Stimulated activated CD4-positive, alpha-beta T cell treated with anti-CD3 and anti-CD28 coated beads, Interleukin-1b, Interleukin-23, amount 100 ng/mL, for 4 hours (primary cell): Measurements from ENCODE around the gene CCDC126.
"Not testable (repeated sequence)": the region's sequence is repeated elsewhere in the genome, so short reads cannot be mapped to it uniquely, and the experiment has no call there.

Experiments used
- DNase-seq, 2 donors: peaks; one replicate each; pipeline ENCODE4 v3.0.0-alpha.2; 2020; ENCODE audit warnings: low read depth in 2 of 2

CCDC126 gene

DNA sequence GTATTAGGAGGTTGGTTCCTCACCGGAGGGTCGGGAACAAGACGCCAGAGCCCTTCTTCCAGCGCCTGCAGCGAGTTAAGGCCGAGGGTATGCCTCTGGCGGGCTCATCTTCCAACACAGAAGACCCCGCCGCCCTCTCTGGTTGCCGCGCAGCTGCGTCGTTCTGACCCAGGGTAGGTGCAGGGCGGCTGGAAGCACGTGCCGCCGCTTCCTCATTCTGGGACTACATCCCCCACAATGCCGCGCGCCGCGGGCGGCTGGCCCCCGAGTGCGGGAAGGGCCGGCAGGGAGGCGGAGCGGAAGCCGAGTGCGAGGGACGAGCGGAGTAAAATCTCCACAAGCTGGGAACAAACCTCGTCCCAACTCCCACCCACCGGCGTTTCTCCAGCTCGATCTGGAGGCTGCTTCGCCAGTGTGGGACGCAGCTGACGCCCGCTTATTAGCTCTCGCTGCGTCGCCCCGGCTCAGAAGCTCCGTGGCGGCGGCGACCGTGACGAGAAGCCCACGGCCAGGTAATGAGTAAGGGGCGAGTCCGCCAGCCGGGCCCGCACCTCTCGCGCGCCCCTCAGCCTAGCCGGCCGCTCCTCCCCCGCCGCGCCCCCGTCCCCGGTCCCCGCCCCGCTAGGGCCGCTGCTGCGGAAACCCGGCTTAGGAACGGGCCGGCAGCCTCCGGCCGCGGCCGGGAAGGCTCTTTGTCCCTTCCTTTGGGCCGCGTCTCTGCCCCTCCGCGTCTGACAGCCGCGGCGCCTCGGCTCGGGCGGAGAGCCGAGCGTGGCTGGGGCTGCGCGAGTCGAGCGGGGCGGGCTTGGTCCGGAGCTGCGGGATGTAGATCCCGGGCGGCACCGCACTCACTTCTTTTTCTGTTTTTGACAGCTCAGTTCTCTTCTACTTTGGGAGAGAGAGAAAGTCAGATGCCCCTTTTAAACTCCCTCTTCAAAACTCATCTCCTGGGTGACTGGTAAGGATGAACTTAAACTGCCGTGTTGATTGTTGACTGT lies at the start of gene CCDC126:
Gene CCDC126 (plus strand): TSS at position 289 of the 998 bp plus-strand sequence. CDS start 13,934 bp downstream, outside the sequence.
- peak; percentile 67 to 80 for DNase-seq

GRCh38 chr7:23547662-23548061 lies 49.5 kb upstream of the CCDC126 start:
- no peak for DNase-seq

- DNase-seq: no peak
Measured at GRCh38 chr7:23558303-23558702, 38.9 kb upstream of the CCDC126 start.

DNA sequence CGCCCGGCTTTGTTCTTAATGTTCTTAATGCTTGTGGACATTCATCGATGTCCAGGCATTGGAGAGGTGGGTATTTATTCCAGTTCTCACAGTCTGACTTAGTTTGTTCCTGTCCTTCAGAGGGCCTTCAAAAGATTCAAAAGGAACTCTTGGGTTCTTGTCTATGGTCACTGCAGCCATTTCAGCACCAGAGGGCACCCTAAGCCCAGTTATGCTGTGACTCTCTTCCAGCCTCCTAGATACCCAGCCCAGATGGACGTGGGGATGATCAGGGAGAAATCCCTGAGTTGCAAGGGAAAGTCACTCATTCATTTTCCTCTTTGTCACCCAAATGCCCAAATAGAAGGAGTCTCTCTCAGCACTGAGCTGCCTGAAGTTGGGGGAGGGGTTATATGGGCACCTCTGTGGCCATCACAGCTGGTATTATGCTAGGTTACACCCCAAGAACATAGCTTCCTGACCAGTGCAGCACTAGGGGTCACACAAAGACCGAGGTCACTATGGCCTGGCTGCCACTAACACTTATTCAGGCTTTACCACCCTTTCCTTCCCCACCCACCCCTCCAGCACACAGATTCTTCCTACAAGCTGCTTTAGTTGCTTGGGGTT lies 26.5 kb upstream of the CCDC126 start:
- peak; percentile 54 to 55 for DNase-seq

DNA sequence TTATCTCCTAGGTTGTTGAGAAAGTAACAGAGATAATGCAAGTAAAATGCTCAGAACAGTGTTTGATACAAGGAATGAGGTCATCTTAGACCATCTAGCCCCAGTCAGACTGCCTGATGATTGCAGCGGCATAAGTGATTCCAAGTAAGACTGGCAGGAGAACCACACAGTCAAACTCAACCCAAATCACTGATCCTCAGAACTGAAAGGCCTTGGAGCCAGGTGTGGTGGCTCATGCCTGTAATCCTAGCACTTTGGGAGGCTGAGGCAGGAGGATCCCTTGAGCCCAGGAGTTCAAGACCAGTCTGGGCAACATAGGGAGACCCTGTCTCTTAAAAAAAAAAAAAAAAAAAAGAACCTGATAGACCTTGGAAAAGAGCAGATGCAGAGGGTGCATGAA lies 15.2 kb upstream of the CCDC126 start:
- not testable (repeated sequence) for DNase-seq

GRCh38 chr7:23585304-23585703 lies 11.9 kb upstream of the CCDC126 start:
- not testable (repeated sequence) for DNase-seq

GRCh38 chr7:23586159-23586558 lies 11.0 kb upstream of the CCDC126 start:
- no peak for DNase-seq

- no peak for DNase-seq
Measured at GRCh38 chr7:23590529-23590928, 6.7 kb upstream of the CCDC126 start.

- DNase-seq: no peak
Measured at GRCh38 chr7:23593706-23594105, 3.5 kb upstream of the CCDC126 start.

DNA sequence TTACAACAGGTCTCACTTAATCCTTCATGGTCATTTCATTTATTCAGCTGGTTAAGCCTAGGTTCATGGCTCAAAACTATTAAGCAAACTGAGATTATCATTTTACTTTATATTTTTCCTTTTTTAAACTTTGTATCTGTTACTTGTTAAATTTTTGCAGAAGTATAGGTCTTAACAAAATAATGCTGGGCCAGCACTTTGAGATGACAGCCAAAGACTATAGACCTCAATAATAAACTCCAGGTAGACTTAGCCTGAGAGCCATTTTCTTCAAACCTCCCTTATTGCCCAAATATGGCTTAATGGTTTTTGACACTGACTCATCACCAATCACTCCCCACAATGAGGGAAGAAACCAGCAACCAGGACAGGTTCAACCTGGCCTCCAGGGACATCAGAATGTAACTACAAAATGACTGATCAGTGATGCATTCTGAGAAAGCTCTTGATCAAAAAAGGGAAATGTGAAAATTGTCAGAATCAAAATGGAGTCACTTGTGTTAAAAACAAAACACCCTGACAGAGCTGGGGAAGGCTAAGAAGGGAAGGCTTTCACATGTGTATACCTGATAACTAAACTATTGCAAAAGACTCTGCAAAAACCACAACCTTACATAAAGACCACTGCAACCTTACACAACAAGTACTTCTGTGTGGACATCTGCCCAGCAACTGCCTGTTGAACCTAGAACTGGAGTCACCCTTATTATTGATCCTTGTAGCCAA lies 2.1 kb upstream of the CCDC126 start:
- peak in 1 of 2 donors; percentile 10 for DNase-seq

DNA sequence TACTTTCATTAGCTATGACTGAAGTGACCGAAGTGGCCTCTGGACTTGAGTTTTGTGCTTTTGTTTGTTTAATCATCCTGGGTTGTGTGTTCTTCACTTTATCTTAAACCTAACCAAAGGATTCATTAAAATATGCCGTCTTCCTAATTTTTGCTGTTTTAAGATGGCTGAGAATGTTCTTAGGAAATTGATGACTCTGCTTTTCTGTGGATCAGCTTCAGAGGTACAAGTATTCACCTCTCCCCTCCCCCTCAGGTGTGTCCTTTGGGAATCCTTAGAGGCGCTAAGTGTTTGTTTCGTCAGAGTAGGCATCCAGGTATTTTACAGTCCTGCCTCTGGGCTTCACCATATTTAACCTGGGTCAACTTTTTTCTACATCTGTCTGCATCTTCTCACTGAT lies 1.1 kb downstream of the CCDC126 start:
- no peak for DNase-seq

- no peak for DNase-seq
Measured at GRCh38 chr7:23600236-23600635, 3.1 kb downstream of the CCDC126 start.

DNA sequence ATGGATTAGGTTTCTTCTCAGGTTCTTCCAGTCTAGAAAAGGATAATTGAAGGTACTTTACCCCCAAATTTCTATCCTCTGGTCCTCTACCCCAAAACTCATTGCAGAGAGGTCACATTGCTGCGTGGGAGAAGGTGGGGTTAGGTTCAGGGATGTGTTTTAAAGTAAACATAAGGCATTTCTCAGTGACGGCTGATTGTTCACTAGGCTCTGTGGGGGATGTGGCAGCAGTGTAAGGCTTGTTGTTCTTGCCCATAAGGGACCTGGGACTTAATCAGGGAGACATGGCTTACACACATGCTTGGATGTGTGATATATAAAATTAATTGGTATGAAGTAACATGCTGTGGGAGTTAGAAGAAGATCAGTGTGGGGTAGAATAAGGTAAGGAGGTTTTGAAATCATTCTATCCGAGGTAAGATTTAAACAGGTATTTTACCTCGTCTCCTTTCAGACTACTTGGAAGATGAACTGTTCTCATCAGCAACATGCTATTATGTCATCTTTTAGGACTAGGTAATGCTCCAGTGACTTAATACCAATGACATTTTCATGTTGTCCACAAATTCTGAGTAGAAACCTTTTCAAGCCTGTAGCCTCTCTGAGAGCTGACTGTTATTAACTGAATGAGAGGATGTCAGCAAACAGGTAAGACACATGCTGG lies 6.6 kb downstream of the CCDC126 start:
- DNase-seq: no peak

- DNase-seq: no peak
Measured at GRCh38 chr7:23604296-23604640, 7.1 kb downstream of the CCDC126 start.

DNA sequence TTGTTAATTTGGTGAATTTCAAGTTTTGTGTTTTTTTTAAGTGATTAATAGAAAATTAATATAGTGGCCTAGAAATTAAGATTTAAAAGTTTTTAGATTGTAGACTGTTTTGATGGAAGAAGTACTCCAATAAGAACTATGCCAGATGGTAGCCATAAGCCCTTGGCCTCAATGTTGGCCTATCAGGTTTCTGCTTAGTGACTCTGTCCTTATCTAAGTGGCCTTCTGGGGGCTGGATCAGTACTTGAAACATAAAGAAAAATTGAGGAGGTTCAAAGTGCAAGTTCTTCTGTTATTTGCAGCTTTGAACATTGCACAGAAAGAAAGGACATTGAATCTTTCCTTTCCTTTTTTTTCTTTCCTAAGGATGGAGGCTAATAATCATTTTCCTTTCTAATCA lies 9.9 kb downstream of the CCDC126 start:
- DNase-seq: no peak

GRCh38 chr7:23607866-23608265 lies 10.7 kb downstream of the CCDC126 start:
- no peak for DNase-seq

DNA sequence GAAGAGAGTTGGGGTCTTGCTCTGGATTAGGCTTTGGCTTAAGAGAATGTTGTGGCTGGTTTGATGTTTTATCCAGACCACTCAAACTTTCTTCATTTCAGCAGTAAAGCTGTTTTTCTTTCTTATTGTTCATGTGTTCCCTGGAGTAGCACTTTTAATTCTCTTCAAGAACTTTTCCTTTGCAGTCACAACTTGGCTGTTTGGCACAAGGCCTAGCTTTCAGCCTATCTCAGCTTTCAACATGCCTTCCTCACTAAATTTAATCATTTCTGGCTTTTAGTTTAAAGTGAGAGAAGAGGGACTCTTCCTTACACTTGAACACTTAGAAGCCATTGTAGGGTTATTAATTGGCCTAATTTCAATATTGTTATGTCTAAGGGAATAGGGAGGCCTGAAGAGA lies 18.1 kb downstream of the CCDC126 start:
- DNase-seq: no peak

GRCh38 chr7:23616593-23616992 lies 19.4 kb downstream of the CCDC126 start:
- DNase-seq: no peak

- no peak for DNase-seq
Measured at GRCh38 chr7:23617482-23617881, 20.3 kb downstream of the CCDC126 start.

DNA sequence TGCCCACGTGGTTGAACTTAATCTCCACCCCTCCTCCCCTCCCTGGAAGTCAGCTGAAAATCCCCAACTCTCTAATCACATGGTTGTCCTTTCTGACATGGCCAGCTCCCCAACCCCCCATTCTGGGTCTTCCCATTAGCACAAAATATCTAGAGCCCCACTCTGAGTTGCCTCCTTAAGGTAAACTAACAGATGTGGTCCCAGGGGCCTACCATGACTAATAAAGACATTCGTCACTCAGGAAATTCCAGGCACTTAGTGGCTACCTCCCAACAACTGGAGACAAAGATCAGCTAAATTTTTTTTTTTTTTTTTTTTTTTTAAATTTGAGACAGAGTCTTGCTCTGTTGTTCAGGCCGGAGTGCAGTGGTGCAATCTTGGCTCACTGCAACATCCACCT lies 21.1 kb downstream of the CCDC126 start:
- DNase-seq: no peak

DNA sequence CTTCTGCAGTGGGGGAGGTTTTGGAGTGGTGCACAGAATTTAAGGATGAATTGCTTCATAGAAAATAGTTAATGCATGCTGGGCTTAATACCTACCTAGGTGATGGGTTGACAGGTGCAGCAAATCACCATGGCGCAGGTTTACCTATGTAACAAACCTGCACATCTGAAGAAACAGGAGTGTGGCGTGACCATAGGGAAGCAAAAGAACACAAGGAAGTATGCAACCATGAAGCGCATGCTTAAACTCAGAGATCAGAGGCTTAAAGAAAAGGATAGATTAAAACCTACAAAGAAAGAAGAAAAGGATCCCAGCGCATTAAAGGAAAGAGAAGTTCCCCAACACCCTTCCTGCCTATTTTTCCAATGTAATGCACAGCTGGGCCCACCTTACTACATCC lies 22.0 kb downstream of the CCDC126 start:
- no peak for DNase-seq

- no peak for DNase-seq
Measured at GRCh38 chr7:23622506-23622925, 25.3 kb downstream of the CCDC126 start.
